Adipose tissue (tissue), 3 donors: Measurements from ENCODE around the gene DAP3. TPM values are rescaled to one million over a fixed set of nuclear protein-coding genes. Genes with fewer than 3 reads are reported as not detected.
"Not testable (repeated sequence)": the region's sequence is repeated elsewhere in the genome, so short reads cannot be mapped to it uniquely, and the experiment has no call there.

Source experiments
- H3K27ac ChIP-seq: one replicate; pipeline ENCODE4 v1.5.1; 2013; ENCODE audit warnings: low read depth, low read length
- WGBS, 3 donors: extraction: QIAGEN DNeasy Blood & Tissue Kit; methylation state at CpG; one replicate each; pipeline ENCODE4 v1.1.7; 2013; 5-methylcytosine and 5-hydroxymethylcytosine counted together
- polyA plus RNA-seq, 3 donors: library from polyadenylated mRNA; stranded (reverse); fragments of 200-250 nt; gene quantifications; one replicate each; pipeline ENCODE4 v1.2.3, GENCODE V29; 2013
- donor health status: healthy with polysubstance abuse.
- donor health status: Bipolar disorder and iron deficiency.
- donor health status: healthy.

DAP3 gene
- 10 to 100 TPM; 47.6 to 83.3 (median 83.2) TPM for polyA plus RNA-seq

- WGBS, 3 donors, result 0% methylated on average over 28 of the region's 28 CpGs
- peak within 1 kb of the TSS; percentile 97 for H3K27ac ChIP-seq
These were observed at the start of gene DAP3 for GRCh38 chr1:155689081-155689607. TSS of gene DAP3 (plus strand) at chr1:155689091. CDS start at chr1:155709780, 20,689 bp downstream.

GRCh38 chr1:155640367-155640766 is 48.5 kb upstream of the DAP3 start:
- H3K27ac ChIP-seq, result no peak overlapping the region

- not testable (repeated sequence) for H3K27ac ChIP-seq
- WGBS, 3 donors, result 71 to 85% (median 84%) methylated on average over 11 of the region's 11 CpGs
These were observed 46.2 kb upstream of the DAP3 start for GRCh38 chr1:155642559-155643180.

- WGBS, 3 donors, result 82 to 91% (median 89%) methylated on average over 3 of the region's 3 CpGs
- no peak overlapping the region for H3K27ac ChIP-seq
These were observed 45.7 kb upstream of the DAP3 start for GRCh38 chr1:155643230-155643629.

GRCh38 chr1:155645034-155645598 is 43.8 kb upstream of the DAP3 start:
- 58 to 70% (median 67%) methylated on average over 4 of the region's 4 CpGs for WGBS, 3 donors
- H3K27ac ChIP-seq, result no peak overlapping the region

- H3K27ac ChIP-seq, result no peak overlapping the region
- WGBS, 3 donors, result 56 to 84% (median 59%) methylated on average over 6 of the region's 6 CpGs
These were observed 43.2 kb upstream of the DAP3 start for GRCh38 chr1:155645648-155646047.

GRCh38 chr1:155646307-155646706 is 42.6 kb upstream of the DAP3 start:
- no peak overlapping the region for H3K27ac ChIP-seq
- 29 to 89% (median 47%) methylated on average over 2 of the region's 2 CpGs for WGBS, 3 donors

- WGBS, 3 donors, result 39 to 53% (median 40%) methylated on average over 10 to 11 of the region's 11 CpGs
- H3K27ac ChIP-seq, result no peak overlapping the region
These were observed 40.4 kb upstream of the DAP3 start for GRCh38 chr1:155648207-155649147.

- H3K27ac ChIP-seq, result no peak overlapping the region
These were observed 39.2 kb upstream of the DAP3 start for GRCh38 chr1:155649676-155650075.

- WGBS, 3 donors, result 83 to 89% (median 87%) methylated on average over 7 of the region's 7 CpGs
- H3K27ac ChIP-seq, result no peak overlapping the region
These were observed 38.6 kb upstream of the DAP3 start for GRCh38 chr1:155650231-155650757.

GRCh38 chr1:155651861-155652661 is 36.8 kb upstream of the DAP3 start:
- 65 to 75% (median 75%) methylated on average over 3 of the region's 3 CpGs for WGBS, 3 donors
- H3K27ac ChIP-seq, result no peak overlapping the region

- WGBS, 3 donors, result 81 to 88% (median 87%) methylated on average over 3 of the region's 3 CpGs
- no peak overlapping the region for H3K27ac ChIP-seq
These were observed 35.9 kb upstream of the DAP3 start for GRCh38 chr1:155652951-155653350.

- H3K27ac ChIP-seq, result no peak overlapping the region
- 50 to 67% (median 57%) methylated on average over 2 of the region's 2 CpGs for WGBS, 3 donors
These were observed 31.4 kb upstream of the DAP3 start for GRCh38 chr1:155657463-155657862.

- H3K27ac ChIP-seq, result not testable (repeated sequence)
- whole genome bisulfite sequencing, 3 donors, result 89 to 97% (median 96%) methylated on average over 3 of the region's 4 CpGs
These were observed 27.7 kb upstream of the DAP3 start for GRCh38 chr1:155661239-155661638.

GRCh38 chr1:155669233-155670162 is 19.4 kb upstream of the DAP3 start:
- H3K27ac ChIP-seq, result no peak overlapping the region
- 94 to 97% (median 96%) methylated on average over 5 of the region's 5 CpGs for WGBS, 3 donors

- WGBS, 3 donors, result 54 to 95% (median 94%) methylated on average over 4 of the region's 4 CpGs
- H3K27ac ChIP-seq, result no peak overlapping the region
These were observed 17.1 kb upstream of the DAP3 start for GRCh38 chr1:155671750-155672149.

GRCh38 chr1:155673003-155673402 is 15.9 kb upstream of the DAP3 start:
- WGBS, 3 donors, result 93% methylated on average over 6 of the region's 6 CpGs
- H3K27ac ChIP-seq, result no peak overlapping the region
